HEK293 (cell line): ENCODE measurements around the gene MSI2.

ENCODE experiments used
- CTCF ChIP-seq: fragments of 450-650 bp; formaldehyde crosslinking; IDR thresholded peaks from 2 replicates; pipeline ENCODE4 v1.5.1; 2016; ENCODE audit warnings: missing biosample characterization, missing genetic modification characterization
- EGR2 ChIP-seq: fragments of 450-650 bp; formaldehyde crosslinking; IDR thresholded peaks from 2 replicates; pipeline ENCODE4 v1.5.1; 2016; ENCODE audit warnings: low read depth, missing biosample characterization, missing genetic modification characterization
- FEZF1 ChIP-seq: fragments of 450-650 bp; formaldehyde crosslinking; IDR thresholded peaks from 2 replicates; pipeline ENCODE4 v1.5.1; 2016; ENCODE audit warnings: missing biosample characterization, missing genetic modification characterization
- GLIS1 ChIP-seq: fragments of 450-650 bp; formaldehyde crosslinking; IDR thresholded peaks from 2 replicates; pipeline ENCODE4 v1.5.1; 2016; ENCODE audit warnings: missing biosample characterization, missing genetic modification characterization
- PRDM10 ChIP-seq: fragments of 450-650 bp; formaldehyde crosslinking; IDR thresholded peaks from 2 replicates; pipeline ENCODE4 v1.5.1; 2016; ENCODE audit warnings: missing biosample characterization, missing genetic modification characterization
- SP2 ChIP-seq: fragments of 450-650 bp; formaldehyde crosslinking; IDR thresholded peaks from 2 replicates; pipeline ENCODE4 v1.5.1; 2016; ENCODE audit warnings: missing biosample characterization, missing genetic modification characterization
- ZBTB44 ChIP-seq: fragments of 450-650 bp; IDR thresholded peaks from 2 replicates; pipeline ENCODE4 v1.5.1; 2018; ENCODE audit warnings: missing biosample characterization, mild to moderate bottlenecking, missing genetic modification characterization
- ZNF112 ChIP-seq: fragments of 450-650 bp; formaldehyde crosslinking; IDR thresholded peaks from 2 replicates; pipeline ENCODE4 v1.5.0; 2017; ENCODE audit warnings: missing biosample characterization, missing genetic modification characterization
- ZNF623 ChIP-seq: fragments of 450-650 bp; formaldehyde crosslinking; IDR thresholded peaks from 2 replicates; pipeline ENCODE4 v1.5.1; 2016; ENCODE audit warnings: missing biosample characterization, missing genetic modification characterization
- ZNF639 ChIP-seq: fragments of 450-650 bp; formaldehyde crosslinking; IDR thresholded peaks from 2 replicates; pipeline ENCODE4 v1.5.1; 2016; ENCODE audit warnings: missing biosample characterization, missing genetic modification characterization
- ZNF747 ChIP-seq: fragments of 450-650 bp; formaldehyde crosslinking; IDR thresholded peaks from 2 replicates; pipeline ENCODE4 v1.5.1; 2016; ENCODE audit warnings: missing biosample characterization, missing genetic modification characterization
- ZNF777 ChIP-seq: fragments of 450-650 bp; formaldehyde crosslinking; IDR thresholded peaks from 2 replicates; pipeline ENCODE4 v1.5.1; 2017; ENCODE audit warnings: missing biosample characterization, missing genetic modification characterization, borderline replicate concordance

- TF ChIP-seq ZNF623 (no peak), ZNF112 (tag by site-specific recombination) (no peak), EGR2 (tag by site-specific recombination) (no peak), GLIS1 (tag by site-specific recombination) (no peak), SP2 (no peak), CTCF (no peak), ZNF777 (tag by site-specific recombination) (no peak), ZNF639 (tag by site-specific recombination) (no peak), ZNF747 (tag by site-specific recombination) (no peak), FEZF1 (tag by site-specific recombination) (no peak), ZBTB44 (tag by site-specific recombination) (no peak), PRDM10 (tag by site-specific recombination) (no peak)
Observed at GRCh38 chr17:57288040-57288772, 31.9 kb downstream of the MSI2 start.
